Measurements from ENCODE around the gene OGFR. TPM values are rescaled to one million over a fixed set of nuclear protein-coding genes. Genes with fewer than 3 reads are reported as not detected.

OGFR gene
- total RNA-seq, 1 experiment from 2014 or later, result 73.6 TPM

- Histone ChIP-seq H3K4me2 (ENCODE audit: low read length) (no peak overlapping the region), H4K20me1 (ENCODE audit: insufficient read depth) (no peaks in the 10 kb centered on the region), H3K36me3 (ENCODE audit: control insufficient read depth in 1 of 2, insufficient read depth in 2 of 2, low read length in 2 of 2) (no peaks in the 10 kb centered on the region), H2AFZ (ENCODE audit: low read depth, low read length, poor library complexity, severe bottlenecking) (no peak overlapping the region), H3K9me3 (ENCODE audit: control insufficient read depth in 1 of 2, insufficient read depth in 1 of 2, low read depth in 1 of 2, low read length in 2 of 2) (no peaks in the 10 kb centered on the region), H3K27ac (ENCODE audit: low read depth, low read length) (no peak overlapping the region), H3K9ac (ENCODE audit: low read length) (no peak overlapping the region), H3K27me3 (ENCODE audit: insufficient read depth, low read length) (no peaks in the 10 kb centered on the region), H3K4me1 (ENCODE audit: control insufficient read depth in 1 of 2, insufficient read depth in 2 of 2, low read length in 2 of 2) (peaks cover 20 to 25% of the 10 kb centered on the region in 2 experiments), H3K79me2 (ENCODE audit: insufficient read depth, low read length) (no peaks in the 10 kb centered on the region), H3K9me2 (ENCODE audit: insufficient read depth) (no peaks in the 10 kb centered on the region), H3K4me3 (replicated peaks in 1 of 2; ENCODE audit: low read depth in 1 of 2, low read length in 2 of 2) (no peak overlapping the region)
- no TSS peak for BruUV-seq (replicated peaks)
- intact Hi-C loops (cut with micrococcal nuclease), result no loop called here
- CTCF ChIA-PET, result no interaction called here
- POLR2A ChIA-PET, result interaction anchor here (0.6 kb wide), 1 partner anchor 443 kb away, joined by 7 read pairs; the partner anchor contains the start of gene RPS21
- ATAC-seq (no peak), DNase-seq (ENCODE audit: low read depth, low spot score) (no peak)
- RAD21 ChIA-PET (ENCODE audit: low non-redundant PET in 1 of 2, low total read pairs in 2 of 2, uncharacterized antibody in 2 of 2, unreplicated experiment in 2 of 2), result no interaction called here
- TF ChIP-seq POLR2A (IDR thresholded peaks at IDR 0.05; ENCODE audit: borderline replicate concordance, extremely low read depth, insufficient read depth, insufficient read length) (no peak), ZBTB33 (IDR thresholded peaks at IDR 0.05; ENCODE audit: extremely low read depth, insufficient replicate concordance, low read length) (no peak), CTCF (IDR thresholded peaks at IDR 0.05 in 2 of 3, conservative IDR thresholded peaks at IDR 0.05 in 1 of 3; ENCODE audit: borderline replicate concordance in 1 of 3, insufficient read depth in 1 of 3, low read depth in 2 of 3, low read length in 2 of 3) (no peak), RAD21 (IDR thresholded peaks at IDR 0.05; ENCODE audit: low read depth) (no peak), POLR2AphosphoS5 (IDR thresholded peaks at IDR 0.05; ENCODE audit: low read depth, low read length) (no peak), EGR1 (IDR thresholded peaks at IDR 0.05; ENCODE audit: low read depth) (no peak), EZH2 (IDR thresholded peaks at IDR 0.05) (no peak), SIN3A (IDR thresholded peaks at IDR 0.05; ENCODE audit: low read depth) (no peak), YY1 (IDR thresholded peaks at IDR 0.05; ENCODE audit: extremely low read depth, insufficient replicate concordance, low read depth, low read length) (no peak), FOSL1 (IDR thresholded peaks at IDR 0.05; ENCODE audit: low read depth) (no peak), REST (IDR thresholded peaks at IDR 0.05; ENCODE audit: low read depth) (no peak), JUND (IDR thresholded peaks at IDR 0.05) (no peak), SP1 (IDR thresholded peaks at IDR 0.05; ENCODE audit: low read depth) (no peak), TCF7L2 (IDR thresholded peaks at IDR 0.05; ENCODE audit: borderline replicate concordance, extremely low read depth, insufficient read depth, insufficient read length) (no peak), MAX (IDR thresholded peaks at IDR 0.05) (no peak), CBX3 (IDR thresholded peaks at IDR 0.05; ENCODE audit: low read depth) (no peak), ATF3 (IDR thresholded peaks at IDR 0.05) (no peak)
Observed at GRCh38 chr20:62829231-62830230, 24.9 kb downstream of the OGFR start.

All from HCT116 (cell line).